A673 (cell line): ENCODE results near the gene TMEM129. TPM values are rescaled to one million over a fixed set of nuclear protein-coding genes. Genes with fewer than 3 reads are reported as not detected.

Source experiments
- BruUV-seq: library from RNA; stranded (reverse); fragments of 400-500 nt; replicated peaks from 2 replicates; lab custom pipeline; 2021; lab: Mats Ljungman, UMichigan
- CTCF ChIA-PET: fragments of 300-600 bp; sonication (Branson Sonifier 250); formaldehyde crosslinking; loops from one replicate; lab custom pipeline; 2022; ENCODE audit warnings: antibody characterized with exemption; lab: Charles Lee
- POLR2A ChIA-PET: fragments of 300-600 bp; sonication (Branson Sonifier 250); formaldehyde crosslinking; loops from one replicate; lab custom pipeline; 2022; ENCODE audit warnings: antibody characterized with exemption; ENCODE audit not compliant: low non-redundant PET; lab: Charles Lee
- DNase-seq: peaks from one replicate; pipeline ENCODE4 v3.0.0-alpha.2; 2015; ENCODE audit warnings: low spot score
- H3K27ac ChIP-seq: fragments of 200-600 bp; sonication (generic); 2 replicates; pipeline ENCODE4 v1.5.1; 2016; ENCODE audit warnings: mixed run types, low read depth, mild to moderate bottlenecking, mixed read lengths, antibody characterized with exemption, low read length; ENCODE audit not compliant: poor library complexity, severe bottlenecking
- H3K27me3 ChIP-seq: fragments of 200-600 bp; sonication (generic); replicated peaks from 2 replicates; pipeline ENCODE4 v1.6.1; 2017; ENCODE audit warnings: mixed run types, low read depth, mild to moderate bottlenecking, mixed read lengths, antibody characterized with exemption, low read length; ENCODE audit not compliant: insufficient read depth, poor library complexity
- H3K36me3 ChIP-seq: fragments of 200-600 bp; sonication (generic); 2 replicates; pipeline ENCODE4 v1.6.1; 2016; ENCODE audit warnings: mixed run types, mild to moderate bottlenecking, mixed read lengths, antibody characterized with exemption, low read length; ENCODE audit not compliant: insufficient read depth, poor library complexity, severe bottlenecking
- H3K4me1 ChIP-seq: fragments of 200-600 bp; sonication (generic); 2 replicates; pipeline ENCODE4 v1.6.1; 2017; ENCODE audit warnings: mixed run types, mild to moderate bottlenecking, mixed read lengths, antibody characterized with exemption, low read length; ENCODE audit not compliant: insufficient read depth, poor library complexity, severe bottlenecking
- H3K4me3 ChIP-seq: fragments of 200-600 bp; sonication (generic); 2 replicates; pipeline ENCODE4 v1.5.1; 2016; ENCODE audit warnings: low read depth, mixed run types, mild to moderate bottlenecking, mixed read lengths, low read length; ENCODE audit not compliant: poor library complexity, severe bottlenecking
- H3K9me3 ChIP-seq: fragments of 200-600 bp; sonication (generic); 2 replicates; pipeline ENCODE4 v1.6.1; 2016; ENCODE audit warnings: mixed run types, low read depth, mild to moderate bottlenecking, mixed read lengths, antibody characterized with exemption, low read length; ENCODE audit not compliant: poor library complexity, severe bottlenecking
- EZH2 ChIP-seq: fragments of 200-600 bp; sonication (generic); IDR thresholded peaks from 2 replicates; pipeline ENCODE4 v1.6.1; 2017; ENCODE audit warnings: borderline replicate concordance, low read depth, mild to moderate bottlenecking, mixed read lengths, antibody characterized with exemption, low read length; ENCODE audit not compliant: poor library complexity, severe bottlenecking
- intact Hi-C: fragments of 100-400 bp; cut with micrococcal nuclease; formaldehyde crosslinking; loops from one replicate; pipeline ENCODE4 v1.10.0; 2022; ENCODE audit not compliant: unreplicated experiment
- total RNA-seq: library from RNA; stranded (reverse); gene quantifications from 2 replicates; pipeline ENCODE4 v1.2.3, GENCODE V29; 2021
- TF ChIP-seq, protein P1 (sequence below): fragments of 300-800, 200-600 bp; sonication (generic); conservative IDR thresholded peaks from 2 replicates; pipeline ENCODE4 v1.5.1; 2017; ENCODE audit warnings: low read depth, mild to moderate bottlenecking, antibody characterized with exemption, low read length, moderate library complexity, mixed read lengths

TMEM129 gene
- total RNA-seq, 1 experiment from 2014 or later: 28.8 TPM

DNA sequence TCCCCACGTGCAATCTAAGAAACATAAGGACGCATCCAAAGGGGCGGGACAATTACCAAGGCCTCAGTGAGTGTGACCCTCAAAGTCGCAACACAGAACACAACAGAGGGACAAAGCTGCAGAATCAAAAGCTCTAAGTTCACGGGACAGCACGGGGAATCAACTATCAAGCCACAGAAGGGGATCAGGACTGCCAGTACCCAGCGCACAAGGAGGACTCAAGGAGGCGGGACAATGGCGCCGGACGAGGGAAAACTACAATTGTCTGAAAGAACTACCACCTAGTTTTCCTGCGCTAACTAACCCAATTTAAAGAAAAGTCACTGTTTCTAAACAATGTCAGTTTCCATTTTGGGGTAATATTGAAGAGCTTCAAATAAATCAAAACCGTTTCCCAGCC lies 38.3 kb downstream of the TMEM129 start:
- Histone ChIP-seq H3K27ac (no peak overlapping the region), H3K4me1 (no peaks in the 10 kb centered on the region), H3K36me3 (no peaks in the 10 kb centered on the region), H3K4me3 (peak overlapping the region; percentile 49), H3K27me3 (no peaks in the 10 kb centered on the region), H3K9me3 (no peaks in the 10 kb centered on the region)
- CTCF ChIA-PET: no interaction called here
- POLR2A ChIA-PET: no interaction called here
- TF ChIP-seq, protein P1, sequence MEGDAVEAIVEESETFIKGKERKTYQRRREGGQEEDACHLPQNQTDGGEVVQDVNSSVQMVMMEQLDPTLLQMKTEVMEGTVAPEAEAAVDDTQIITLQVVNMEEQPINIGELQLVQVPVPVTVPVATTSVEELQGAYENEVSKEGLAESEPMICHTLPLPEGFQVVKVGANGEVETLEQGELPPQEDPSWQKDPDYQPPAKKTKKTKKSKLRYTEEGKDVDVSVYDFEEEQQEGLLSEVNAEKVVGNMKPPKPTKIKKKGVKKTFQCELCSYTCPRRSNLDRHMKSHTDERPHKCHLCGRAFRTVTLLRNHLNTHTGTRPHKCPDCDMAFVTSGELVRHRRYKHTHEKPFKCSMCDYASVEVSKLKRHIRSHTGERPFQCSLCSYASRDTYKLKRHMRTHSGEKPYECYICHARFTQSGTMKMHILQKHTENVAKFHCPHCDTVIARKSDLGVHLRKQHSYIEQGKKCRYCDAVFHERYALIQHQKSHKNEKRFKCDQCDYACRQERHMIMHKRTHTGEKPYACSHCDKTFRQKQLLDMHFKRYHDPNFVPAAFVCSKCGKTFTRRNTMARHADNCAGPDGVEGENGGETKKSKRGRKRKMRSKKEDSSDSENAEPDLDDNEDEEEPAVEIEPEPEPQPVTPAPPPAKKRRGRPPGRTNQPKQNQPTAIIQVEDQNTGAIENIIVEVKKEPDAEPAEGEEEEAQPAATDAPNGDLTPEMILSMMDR: no peak
- no peak for TF ChIP-seq EZH2
- intact Hi-C loops: no loop called here
- BruUV-seq: TSS peak; percentile 52
- DNase-seq: no peak

DNA sequence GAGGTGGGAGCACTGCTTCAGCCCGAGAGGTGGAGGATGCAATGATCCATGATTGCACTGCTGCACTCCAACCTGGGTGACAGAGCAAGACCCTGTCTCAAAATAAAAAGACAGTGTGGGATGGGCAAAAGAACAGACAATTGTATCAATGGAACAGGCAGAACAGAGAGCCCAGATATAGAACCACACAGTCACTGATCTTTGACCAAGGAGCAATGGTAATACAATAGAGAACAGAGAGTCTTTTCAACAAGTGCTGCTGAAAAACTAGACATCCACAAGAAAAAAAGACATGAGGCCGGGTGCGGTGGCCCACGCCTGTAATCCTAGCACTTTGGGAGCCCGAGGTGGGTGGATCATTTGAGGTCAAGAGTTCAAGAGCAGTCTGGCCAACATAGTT lies 42.9 kb downstream of the TMEM129 start:
- ChIA-PET CTCF (no interaction called here), POLR2A (no interaction called here)
- H3K27ac ChIP-seq: no peak overlapping the region
- H3K27me3 ChIP-seq: no peaks in the 10 kb centered on the region
- H3K4me3 ChIP-seq: no peak overlapping the region
- BruUV-seq: no TSS peak
- H3K9me3 ChIP-seq: no peaks in the 10 kb centered on the region
- no peak for TF ChIP-seq EZH2
- TF ChIP-seq, protein P1: no peak
- intact Hi-C loops: no loop called here
- no peaks in the 10 kb centered on the region for H3K36me3 ChIP-seq
- H3K4me1 ChIP-seq: no peaks in the 10 kb centered on the region
- no peak for DNase-seq

DNA sequence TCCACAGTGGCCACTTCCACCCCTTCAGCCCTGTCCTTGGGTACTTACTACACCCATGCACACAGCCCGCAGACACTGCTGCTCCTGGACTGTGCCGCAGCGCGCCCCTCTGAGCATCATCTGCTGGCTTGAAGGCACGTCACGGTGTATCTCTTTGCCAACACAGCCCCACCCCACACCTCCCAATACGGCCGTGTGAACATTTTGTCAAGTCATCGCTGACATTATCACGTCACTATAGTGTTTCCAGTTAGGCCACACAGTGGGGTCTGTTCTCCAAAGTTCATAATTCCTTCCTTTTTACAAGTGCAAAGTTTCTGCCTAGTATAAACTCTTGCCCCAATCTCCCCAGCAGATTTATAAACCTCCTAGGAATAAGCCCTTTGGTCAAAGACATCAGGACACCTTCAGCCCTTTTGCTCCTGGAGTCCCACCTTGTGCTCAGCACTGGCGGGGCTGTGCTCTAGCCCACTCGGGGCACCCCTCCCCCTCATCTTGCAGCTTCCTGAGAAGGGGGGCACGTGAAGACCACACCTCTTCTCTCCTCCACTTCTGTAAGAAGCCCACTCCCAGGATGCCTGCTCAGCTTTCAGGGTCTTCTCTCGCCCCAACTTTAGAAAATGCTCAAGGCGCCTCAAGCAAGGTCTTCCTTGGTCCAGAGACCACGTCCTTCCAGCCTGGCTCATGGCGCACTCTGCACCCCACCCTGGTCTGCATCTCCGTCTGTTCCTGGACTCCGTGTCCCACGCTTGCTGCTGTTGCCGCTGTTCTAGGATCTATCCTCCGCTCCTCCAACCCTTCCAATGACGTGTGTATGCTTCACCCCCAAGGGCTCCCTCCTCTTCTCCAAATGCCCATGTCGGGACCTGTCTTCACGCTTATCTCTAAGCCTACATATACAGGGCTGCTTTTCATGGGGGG lies 44.3 kb downstream of the TMEM129 start:
- H3K27me3 ChIP-seq: no peaks in the 10 kb centered on the region
- H3K4me3 ChIP-seq: no peak overlapping the region
- H3K9me3 ChIP-seq: no peaks in the 10 kb centered on the region
- no peak for TF ChIP-seq EZH2
- TF ChIP-seq, protein P1: no peak
- no peak for DNase-seq
- no peak overlapping the region for H3K27ac ChIP-seq
- POLR2A ChIA-PET: no interaction called here
- intact Hi-C loops: no loop called here
- no peaks in the 10 kb centered on the region for H3K4me1 ChIP-seq
- BruUV-seq: no TSS peak
- CTCF ChIA-PET: no interaction called here
- no peaks in the 10 kb centered on the region for H3K36me3 ChIP-seq
